Suppressor macrophage (primary cell): ENCODE results near the gene CCDC152.
"Not testable (repeated sequence)": the region's sequence is repeated elsewhere in the genome, so short reads cannot be mapped to it uniquely, and the experiment has no call there.

Experiments used
- DNase-seq, 4 experiments: peaks; one replicate each; pipeline ENCODE4 v3.0.0-alpha.2; 2020 to 2022

CCDC152 gene

DNA sequence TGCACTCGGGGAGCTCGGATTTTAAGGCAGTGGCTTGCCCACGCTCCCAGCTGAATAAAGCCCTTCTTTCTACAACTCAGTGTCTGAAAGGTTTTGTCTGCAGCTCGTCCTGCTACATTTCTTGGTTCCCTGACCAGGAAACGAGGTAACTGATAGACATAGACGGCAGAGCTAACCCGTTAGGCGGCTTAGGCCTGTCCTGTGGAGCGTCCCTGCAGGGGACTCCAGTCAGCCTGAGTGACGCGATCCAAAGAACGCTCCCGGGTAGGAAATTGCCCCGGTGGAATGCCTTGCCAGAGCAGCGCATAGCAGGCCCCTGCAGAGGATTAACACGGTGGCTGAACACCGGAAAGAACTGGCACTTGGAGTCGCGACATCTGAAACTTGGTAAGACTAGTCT is 56.9 kb downstream of the CCDC152 start:
- DNase-seq, result no peak

DNA sequence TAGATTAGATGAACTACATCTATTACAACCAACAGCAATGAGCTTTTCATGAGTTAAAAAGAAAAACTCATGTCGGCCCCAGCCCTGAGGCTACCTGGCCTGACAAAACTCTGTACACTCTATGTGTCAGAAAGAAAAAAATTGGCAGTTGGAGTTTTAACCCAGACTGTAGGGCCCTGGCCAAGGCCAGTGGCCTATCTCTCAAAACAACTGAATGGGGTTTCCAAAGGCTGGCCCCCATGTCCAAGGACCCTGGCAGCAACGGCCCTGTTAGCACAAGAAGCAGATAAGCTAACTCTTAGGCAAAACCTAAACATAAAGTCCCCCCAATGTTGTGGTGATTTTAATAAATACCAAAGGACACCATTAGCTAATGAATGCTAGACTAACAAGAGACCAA is 59.9 kb downstream of the CCDC152 start:
- DNase-seq, result not testable (repeated sequence)

DNA sequence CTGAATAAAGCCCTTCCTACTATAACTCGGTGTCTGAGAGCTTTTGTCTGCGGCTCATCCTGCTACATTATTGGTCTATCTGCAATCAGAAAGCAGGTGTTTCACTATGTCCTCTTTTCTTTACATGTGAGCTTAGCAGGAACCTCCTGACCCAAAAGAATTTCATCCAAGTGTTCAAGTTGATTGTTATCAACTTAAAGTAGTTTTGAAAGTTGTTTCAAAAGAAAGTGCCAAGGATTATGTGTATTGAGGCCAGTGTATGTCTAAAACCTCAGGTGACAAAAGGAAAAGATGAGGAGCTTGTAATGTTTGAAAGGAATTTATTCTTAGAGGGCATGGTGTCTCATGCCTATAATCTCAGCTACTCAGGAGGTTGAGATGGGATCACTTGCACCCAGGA is 63.1 kb downstream of the CCDC152 start:
- DNase-seq, result no peak

DNA sequence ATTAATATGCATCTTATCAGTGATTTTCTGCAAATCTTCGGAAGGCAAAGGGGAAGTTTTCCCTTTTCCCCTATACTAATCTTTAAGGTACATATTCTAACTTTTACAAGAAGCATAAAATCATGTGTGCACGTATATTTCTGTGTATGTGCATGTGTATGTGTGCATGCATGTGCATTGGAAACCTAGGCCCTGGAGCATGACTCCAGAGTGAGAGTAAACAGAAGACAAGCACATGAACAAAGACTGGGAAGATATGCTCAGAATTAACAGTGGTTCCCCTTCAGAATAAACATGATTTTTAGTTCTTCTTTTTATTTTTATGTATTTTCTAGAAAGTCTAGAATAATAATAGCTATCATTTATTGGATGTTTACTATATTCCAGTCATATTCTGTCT is 65.9 kb downstream of the CCDC152 start:
- DNase-seq, result no peak

DNA sequence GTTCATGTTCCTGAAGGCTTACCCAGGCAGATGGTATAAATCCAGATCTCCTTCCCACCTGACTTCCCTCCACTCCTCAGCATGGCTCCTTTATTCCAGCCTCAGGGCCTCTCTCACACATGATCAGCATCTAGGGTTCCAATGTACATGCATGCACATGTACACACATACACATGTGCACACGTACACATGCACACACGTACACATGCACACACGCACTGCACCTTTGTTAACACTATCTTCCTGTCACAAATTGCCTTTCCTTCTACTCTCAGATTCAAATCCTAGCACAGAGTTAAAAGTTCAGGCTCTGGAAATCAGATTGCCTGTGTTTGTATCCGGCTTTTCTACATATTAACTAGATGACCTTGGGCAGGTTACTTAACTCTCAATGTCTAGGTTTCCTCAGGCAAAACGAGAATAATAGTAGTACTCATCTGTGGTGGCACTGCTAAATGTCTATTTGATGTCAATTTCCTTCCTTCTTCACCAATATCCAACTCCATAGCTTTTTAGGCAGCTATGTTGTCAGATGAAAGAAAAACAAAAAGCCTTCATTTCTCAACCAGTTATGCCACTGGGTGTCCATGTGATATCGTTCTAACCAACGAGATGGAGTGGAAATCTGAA is 67.8 kb downstream of the CCDC152 start:
- DNase-seq, result no peak

DNA sequence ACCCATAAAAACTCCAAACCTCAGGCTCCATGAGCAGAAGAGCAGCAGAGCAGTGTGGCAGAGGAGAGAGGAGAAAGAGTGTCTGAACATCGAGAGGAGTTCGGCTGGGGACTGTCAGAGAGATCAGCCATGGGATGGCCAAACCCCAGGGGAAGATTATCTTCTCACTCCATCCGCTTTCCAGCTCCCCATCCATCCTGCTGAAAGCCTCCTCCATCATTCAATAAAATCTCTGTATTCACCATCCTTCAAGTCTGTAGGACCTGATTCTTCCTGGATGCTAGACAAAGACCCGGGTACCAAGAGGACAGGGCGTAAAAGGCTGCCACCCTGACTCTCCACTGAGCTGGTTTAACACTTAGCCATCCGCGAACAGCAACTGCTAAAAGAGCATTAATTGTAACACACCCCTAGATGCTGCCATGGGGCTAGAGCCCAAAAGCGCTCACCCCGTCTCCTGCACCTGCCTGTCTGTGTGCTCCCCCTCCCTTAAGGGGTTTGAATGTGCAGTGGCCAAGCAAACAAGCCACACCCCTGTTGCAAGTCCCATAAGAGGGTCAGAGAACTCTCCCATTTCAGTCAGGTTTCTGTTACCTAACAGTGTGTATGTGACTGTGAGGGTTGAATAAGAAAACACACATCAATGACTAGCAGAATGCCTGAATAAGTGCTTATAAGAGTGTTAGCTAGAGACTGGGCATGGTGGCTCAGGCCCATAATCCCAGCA is 69.0 kb downstream of the CCDC152 start:
- DNase-seq, result no peak

DNA sequence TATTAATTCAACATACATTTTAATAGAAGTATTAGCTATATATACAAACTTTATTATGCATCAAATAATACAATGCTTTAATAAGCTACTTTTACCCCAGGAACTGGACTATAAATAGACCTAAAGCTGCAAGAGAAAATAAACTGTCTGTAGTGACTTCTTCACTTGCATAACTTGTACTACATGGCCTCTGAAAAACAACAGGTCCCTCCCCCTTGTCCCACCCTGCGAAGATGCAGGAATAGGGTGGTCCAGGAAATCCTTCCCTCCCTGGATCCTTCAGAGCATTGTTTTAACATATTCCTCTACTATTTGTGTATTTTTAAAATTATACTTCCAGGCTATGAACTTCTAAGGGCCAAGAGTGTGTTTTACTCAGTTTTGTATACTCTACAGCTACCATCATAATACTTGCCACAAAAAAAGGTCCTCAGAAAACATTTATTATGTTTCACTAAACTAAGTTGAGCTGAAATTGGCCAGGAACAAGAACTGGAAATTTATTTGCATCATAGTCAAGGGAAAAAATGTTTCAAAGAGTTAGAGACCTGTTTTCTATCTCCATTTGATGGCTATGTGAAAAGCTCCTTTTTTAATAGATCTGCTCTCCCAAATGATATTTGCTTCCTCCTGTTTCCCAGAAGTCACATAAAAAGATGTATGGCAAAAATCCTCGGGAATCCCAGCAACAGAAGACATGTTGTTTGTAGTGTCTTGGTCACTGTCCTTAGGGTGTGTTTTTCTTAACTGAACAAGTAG is 70.3 kb downstream of the CCDC152 start:
- DNase-seq, result no peak

DNA sequence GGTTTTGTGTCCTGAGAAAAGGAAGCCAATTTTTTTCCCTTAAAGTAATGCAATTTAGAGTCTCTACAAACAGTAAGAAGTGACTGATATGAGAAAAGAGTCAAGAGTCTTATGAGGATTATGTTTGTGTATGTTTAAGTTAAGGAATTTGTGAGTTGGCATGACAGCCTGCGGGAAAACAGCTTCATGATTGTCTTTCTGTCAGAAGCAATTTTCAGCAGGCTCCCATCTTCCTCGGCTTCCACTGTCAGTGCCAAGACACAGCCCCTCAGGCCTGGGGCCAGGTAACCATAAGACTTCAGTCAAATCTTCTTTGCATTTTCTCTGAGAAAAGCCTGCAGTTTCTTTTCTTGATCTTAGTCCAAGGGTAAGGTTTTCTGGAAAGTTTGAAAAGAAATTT is 72.1 kb downstream of the CCDC152 start:
- no peak for DNase-seq

DNA sequence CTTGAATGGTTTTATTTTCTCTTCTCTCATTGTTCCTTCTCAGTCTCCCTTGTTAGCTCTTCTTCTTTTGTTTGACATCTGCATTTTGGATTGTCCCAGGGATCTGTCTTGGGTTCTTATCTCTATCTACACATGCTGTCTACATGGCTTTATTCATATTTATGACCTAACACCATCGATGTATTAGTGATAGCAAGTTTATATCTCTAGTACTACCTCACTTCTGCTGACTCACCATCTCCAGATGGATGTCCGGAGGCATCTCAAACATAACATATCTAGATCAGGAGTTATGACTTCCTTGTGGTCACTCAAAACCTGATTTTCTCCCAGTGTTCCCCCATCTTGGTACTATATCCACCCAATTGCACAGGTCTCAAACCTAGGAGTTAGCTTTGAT is 74.3 kb downstream of the CCDC152 start:
- DNase-seq, result no peak

DNA sequence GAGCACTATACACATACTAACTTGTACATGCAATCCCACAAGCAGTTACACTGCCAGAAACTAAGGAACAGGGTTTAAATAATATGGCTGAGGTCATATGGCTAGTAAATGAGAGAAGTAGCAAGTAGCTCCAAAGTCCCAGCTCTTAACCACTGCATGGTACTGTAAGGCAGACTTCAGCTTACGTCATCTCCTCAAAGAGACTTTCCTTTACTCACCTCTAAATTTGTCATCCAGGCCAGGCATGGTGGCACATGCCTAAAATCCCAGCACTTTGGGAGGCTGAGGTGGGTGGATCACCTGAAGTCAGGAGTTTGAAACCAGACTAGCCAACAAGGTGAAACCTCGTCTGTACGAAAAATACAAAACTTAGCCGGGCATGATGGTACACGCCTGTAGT is 75.4 kb downstream of the CCDC152 start:
- no peak for DNase-seq

DNA sequence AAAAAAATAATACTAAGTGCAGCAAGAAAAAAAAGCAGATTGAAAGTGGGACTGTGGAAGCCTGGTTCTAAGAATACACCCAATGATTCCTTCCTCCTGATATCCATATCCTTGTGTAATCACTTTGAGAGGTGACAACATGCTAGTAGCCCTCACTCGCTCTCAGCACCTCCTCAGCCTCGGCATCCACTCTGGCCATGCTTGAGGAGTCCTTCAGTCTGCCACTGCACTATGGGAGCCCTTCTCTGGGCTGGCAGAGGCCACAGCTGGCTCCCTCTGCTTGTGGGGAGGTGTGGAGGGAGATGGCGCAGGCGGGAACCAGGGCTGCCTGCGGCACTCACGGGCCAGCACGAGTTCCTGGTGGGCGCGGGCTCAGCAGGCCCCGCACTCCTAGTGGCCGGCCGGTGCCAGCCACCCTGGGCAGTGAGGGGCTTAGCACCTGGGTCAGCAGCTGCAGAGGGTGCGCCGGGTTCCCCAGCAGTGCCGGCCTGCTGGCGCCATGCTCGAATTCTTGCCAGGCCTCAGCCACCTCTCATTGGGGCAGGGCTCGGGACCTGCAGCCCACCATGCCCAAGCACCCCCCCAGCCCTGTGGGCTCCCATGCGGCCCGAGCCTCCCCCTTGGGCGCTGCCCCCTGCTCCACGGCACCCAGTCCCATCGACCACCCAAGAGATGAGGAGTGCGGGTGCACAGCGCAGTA is 79.6 kb downstream of the CCDC152 start:
- no peak for DNase-seq

DNA sequence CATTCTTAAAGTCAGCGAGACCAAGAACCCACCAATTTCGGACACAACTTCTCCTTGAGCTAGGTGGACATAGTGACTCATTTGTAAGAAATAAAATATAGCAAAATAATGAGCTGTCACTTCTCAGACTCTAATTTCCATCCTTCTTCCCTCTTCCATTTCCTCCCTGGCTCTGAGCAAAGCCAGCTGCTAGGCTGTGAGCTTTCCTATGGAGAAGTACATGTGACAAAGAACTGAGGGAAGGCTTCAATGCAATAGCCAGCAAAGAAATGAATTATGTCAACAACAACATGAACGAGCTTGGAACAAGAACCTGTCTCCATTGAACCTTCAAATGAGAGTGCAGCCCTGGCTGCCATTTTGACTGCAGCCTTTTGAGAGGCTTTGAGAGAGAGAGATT is 81.0 kb downstream of the CCDC152 start:
- DNase-seq, result peak; percentile 42 to 74 (median 58)

DNA sequence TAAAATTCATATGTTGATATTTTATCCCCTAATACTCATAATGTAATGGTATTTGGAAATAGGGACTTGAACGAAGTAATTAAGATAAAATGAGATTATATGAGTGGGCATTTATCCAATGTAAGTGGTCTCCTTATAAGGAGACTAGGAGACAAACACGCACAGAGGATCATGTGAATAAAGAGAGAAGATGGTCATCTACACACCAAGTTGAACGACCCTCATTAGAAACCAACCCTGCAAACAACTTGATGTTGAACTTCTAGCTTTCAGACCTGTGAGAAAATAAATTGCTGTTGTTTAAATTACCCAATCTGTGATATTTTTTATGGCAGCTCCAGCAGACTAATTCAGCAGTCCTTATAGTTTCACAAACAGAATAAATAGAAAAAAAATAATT is 82.6 kb downstream of the CCDC152 start:
- DNase-seq, result no peak

DNA sequence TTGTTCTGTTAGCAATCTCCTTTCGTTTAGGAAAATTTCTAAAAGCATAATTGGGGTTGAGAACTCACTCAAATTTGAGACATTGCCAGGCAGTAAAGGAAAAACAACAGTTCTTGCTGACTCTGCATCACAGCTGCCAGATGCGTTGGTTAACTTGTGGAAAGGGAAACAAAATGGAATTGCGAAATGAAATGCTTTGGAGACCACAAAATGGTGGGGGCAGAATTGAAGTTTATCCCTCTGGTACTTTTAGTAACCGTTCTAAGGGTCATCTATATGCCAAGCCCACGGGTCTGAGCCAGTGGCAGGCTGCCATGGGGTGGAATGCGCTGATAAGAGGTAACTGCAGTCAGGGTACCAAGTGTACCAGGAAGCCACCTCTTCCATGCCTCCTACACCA is 83.7 kb downstream of the CCDC152 start:
- peak; percentile 55 to 87 (median 74) for DNase-seq

DNA sequence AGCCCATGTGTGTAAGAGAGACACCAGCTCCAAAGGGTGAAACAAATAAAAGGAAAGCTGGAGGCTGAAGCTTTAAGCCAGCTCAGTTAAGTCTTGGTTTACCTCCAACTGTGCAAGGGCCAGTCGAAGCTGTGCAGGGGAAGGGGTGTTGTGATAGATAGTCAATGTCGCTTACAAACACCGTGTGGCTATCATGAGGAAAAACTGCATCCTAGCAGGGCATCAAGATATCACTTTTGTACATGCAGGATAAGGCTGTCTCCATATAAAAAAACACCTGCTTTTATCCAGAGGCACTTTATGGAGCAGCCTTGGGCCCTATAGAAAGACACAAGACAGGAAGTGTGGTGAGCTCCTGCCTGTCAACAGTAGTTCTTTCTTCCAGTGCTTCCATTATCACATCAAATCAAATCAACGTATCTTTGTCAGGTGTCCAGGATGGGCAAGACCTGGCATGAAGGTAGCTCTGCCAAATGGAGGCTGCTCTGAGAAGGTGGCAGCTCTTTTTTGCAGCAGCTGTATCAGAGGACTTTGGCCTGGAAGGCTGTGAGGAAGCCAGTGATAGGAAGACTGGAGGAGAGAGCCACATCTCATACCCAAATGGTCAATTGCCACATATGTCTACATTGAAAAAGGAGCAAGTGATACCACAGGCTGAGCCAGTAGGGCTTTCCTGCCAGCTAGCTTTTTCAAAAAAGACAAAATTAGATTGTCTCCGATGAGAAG is 84.4 kb downstream of the CCDC152 start:
- DNase-seq, result no peak

DNA sequence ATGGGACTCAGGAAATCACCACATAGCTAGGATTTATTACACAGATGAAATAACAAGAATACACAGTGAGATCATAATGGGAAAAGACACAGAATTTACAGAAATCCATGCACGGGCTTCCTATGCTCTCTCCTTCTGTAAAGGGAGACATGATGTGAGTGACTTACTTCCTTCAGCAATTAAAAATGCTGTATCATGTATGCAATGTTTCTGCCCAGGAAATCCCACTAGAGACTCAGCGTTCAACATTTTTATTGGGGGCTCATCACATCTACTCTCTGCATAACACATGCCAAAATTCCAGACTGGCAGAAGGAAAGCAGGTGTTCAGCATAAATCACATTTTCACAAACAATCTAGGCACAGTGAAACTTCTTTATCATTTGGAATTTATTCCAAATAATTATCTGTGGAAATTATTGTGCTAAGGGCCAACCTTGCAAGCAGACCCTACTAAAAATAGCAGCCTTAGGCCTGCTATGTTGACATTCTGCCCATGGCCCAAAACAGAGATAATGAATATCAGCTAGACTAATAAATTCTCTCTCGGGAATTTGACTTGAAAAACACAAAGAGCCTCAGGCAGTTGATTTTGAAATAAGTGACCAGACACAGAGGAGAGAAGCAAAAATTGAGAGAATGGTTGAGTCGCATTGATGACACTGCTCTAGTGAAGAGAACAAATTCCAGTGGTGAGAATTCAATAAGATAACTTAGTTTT is 86.5 kb downstream of the CCDC152 start:
- no peak for DNase-seq

DNA sequence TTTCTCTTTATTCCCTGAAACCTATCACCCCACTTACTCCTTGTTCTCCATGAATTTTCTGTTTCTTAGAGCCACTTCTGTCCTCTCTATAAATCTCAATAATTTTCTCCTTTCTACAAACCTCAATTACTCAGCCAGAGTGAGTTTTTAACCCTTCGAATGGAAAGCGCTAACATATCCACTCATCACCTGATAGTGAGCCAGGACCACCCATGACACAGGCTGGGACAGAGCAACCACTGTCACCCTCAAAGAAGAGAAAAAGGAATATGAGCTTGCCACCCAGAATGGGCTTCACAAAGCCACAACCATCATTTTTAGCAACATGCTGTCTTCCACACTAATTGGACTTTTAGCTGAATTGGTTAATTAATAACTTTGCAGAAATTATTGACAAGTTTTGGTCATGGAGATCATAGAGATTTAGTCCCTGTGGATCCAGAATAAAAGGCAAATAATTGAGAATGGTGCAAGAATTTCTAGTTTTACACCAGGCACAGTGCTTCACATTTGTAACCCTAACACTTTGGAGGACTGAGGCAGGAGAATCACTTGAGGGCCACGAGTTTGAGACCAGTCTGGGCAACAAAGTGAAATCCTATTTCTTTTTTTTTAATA is 87.2 kb downstream of the CCDC152 start:
- DNase-seq, result no peak

DNA sequence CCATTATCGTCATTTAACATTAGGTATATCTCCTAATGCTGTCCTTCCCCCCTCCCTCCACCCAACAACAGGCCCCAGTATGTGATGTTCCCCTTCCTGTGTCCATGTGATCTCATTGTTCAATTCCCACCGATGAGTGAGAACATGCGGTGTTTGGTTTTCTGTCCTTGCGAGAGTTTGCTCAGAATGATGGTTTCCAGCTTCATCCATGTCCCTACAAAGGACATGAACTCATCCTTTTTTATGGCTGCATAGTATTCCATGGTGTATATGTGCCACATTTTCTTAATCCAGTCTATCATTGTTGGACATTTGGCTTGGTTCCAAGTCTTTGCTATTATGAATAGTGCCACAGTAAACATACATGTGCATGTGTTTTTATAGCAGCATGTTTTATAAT is 87.8 kb downstream of the CCDC152 start:
- DNase-seq, result not testable (repeated sequence)

DNA sequence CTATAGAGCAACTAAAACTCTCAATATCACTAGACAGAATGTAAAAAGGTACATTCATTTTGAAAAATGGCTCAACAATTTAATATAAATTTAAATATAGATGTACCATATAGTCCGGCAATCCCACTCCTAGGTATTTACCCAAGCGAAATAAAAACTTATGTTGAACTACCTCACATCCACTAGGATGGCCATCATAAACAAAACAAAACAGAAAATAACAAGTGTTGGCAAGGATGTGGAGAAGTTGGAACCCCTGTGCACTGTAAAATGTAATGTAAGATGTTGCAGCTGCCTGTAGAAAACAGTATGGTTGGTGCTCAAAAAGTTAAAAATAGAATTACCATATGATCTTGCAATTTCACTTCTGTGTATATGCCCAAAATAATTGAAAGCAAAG is 91.9 kb downstream of the CCDC152 start:
- no peak for DNase-seq

DNA sequence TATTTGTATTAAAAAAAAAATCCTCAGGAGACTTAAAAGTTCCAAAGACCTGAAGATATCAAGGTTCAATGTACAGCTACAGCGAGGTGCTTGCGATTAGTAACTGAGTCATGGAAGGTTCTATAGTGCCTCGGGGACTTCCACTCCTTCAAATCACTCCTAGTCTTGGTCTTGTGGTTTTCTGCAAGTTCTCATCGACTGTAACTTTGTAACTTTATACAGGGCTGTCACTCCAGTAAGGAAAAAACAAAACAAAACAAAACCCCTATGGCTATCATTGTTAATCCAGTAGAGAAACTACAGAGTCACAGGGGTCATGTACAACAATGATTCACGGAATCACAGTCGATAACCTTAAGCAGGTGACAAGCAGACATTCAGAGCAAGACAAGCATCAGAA is 94.9 kb downstream of the CCDC152 start:
- no peak for DNase-seq
